Testis (tissue), 3 donors: ENCODE results near the gene HGFAC. TPM values are rescaled to one million over a fixed set of nuclear protein-coding genes. Genes with fewer than 3 reads are reported as not detected.

ENCODE experiments used
- DNase-seq: peaks from one replicate; pipeline ENCODE4 v3.0.0-alpha.2; 2019
- H3K27ac ChIP-seq, 2 donors: fragments of 200-600 bp; sonication (generic); one replicate each; pipeline ENCODE4 v1.5.1; 2019
- H3K27me3 ChIP-seq: fragments of 200-600 bp; sonication (generic); one replicate; pipeline ENCODE4 v1.5.1; 2019
- H3K36me3 ChIP-seq: fragments of 200-600 bp; sonication (generic); one replicate; pipeline ENCODE4 v1.5.1; 2017; ENCODE audit warnings: low read depth; ENCODE audit errors: missing control alignments
- H3K4me1 ChIP-seq: fragments of 200-600 bp; sonication (generic); one replicate; pipeline ENCODE4 v1.5.1; 2019
- H3K4me3 ChIP-seq, 2 donors: fragments of 200-600 bp; sonication (generic); one replicate each; pipeline ENCODE4 v1.5.1; 2017 to 2019
- H3K9me3 ChIP-seq: fragments of 200-600 bp; sonication (generic); one replicate; pipeline ENCODE4 v1.5.1; 2017
- POLR2A ChIP-seq: fragments of 450-650 bp; IDR thresholded peaks from one replicate; pipeline ENCODE4 v1.6.1; 2017; ENCODE audit warnings: antibody characterized with exemption, mild to moderate bottlenecking, moderate library complexity
- WGBS, 2 donors: methylation state at CpG; one replicate each; pipeline ENCODE4 v1.1.5; 2018; 5-methylcytosine and 5-hydroxymethylcytosine counted together
- intact Hi-C: fragments of 100-400 bp; cut with DNase I; formaldehyde crosslinking; loops from one replicate; pipeline ENCODE4 v1.15.1; 2023; ENCODE audit warnings: low total_unique reads
- polyA plus RNA-seq: library from polyadenylated mRNA; stranded (reverse); fragments of 350-450 nt; fragmentation: Illumina TruSeq; extraction: RNeasy Lipid Tissue Mini Kit (QIAGEN cat#74804); gene quantifications from one replicate; pipeline ENCODE4 v1.2.3, GENCODE V29; 2014; ENCODE audit warnings: low read depth, low replicate concordance; ENCODE audit not compliant: insufficient read depth
- total RNA-seq, 2 donors: library from RNA; depleted of rRNA; stranded (reverse); fragments of >200 nt; gene quantifications; one replicate each; pipeline ENCODE4 v1.2.3, GENCODE V29; 2016
- TF ChIP-seq, protein P1 (sequence below), 3 experiments: fragments of 450-650 bp in 2 of 3; fragments of 200-600 bp in 1 of 3; sonication (generic) in 1 of 3; IDR thresholded peaks; one replicate each; pipeline ENCODE4 v1.5.1; 2016 to 2019; ENCODE audit warnings: antibody characterized with exemption in 3 of 3, mild to moderate bottlenecking in 2 of 3, moderate library complexity in 1 of 3

HGFAC gene
- total and polyA plus RNA-seq, 3 donors from 2014 or later = 15.5 to 72.3 (median 16.8) TPM

DNA sequence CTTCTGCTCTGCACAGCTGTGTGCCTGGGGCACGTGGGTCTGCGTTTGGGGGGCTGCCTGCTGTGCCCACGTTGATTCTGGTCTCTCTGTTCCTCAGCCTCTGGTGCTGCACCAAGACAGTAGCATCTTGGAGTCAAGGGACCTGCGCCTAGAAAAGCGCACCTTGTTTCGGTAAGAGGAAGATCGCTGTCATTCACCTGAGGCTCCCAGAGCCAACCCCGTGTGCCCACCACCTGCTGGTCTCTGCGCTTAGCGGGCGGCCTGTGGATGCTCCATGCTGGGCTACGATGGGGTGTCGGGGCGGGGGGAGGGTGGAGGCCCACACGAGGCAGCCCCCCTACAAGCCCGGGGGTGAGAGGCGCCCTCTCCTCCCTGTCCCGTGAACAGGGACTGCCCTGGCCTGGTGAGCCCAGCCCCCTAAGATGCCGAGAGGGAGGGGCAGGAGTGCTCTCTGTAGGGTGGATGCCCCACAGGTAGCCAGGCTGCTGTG, 18.9 kb upstream of the HGFAC start:
- Histone ChIP-seq H3K9me3 (no peaks in the 10 kb centered on the region), H3K4me1 (no peaks in the 10 kb centered on the region), H3K36me3 (no peaks in the 10 kb centered on the region), H3K27ac (no peak overlapping the region), H3K27me3 (no peaks in the 10 kb centered on the region), H3K4me3 (no peak overlapping the region)
- DNase-seq = no peak
- intact Hi-C loops = no loop called here
- 91 to 93% methylated on average over 7 to 19 of the region's 19 CpGs for WGBS, 2 donors
- no peak for TF ChIP-seq POLR2A
- TF ChIP-seq, protein P1, sequence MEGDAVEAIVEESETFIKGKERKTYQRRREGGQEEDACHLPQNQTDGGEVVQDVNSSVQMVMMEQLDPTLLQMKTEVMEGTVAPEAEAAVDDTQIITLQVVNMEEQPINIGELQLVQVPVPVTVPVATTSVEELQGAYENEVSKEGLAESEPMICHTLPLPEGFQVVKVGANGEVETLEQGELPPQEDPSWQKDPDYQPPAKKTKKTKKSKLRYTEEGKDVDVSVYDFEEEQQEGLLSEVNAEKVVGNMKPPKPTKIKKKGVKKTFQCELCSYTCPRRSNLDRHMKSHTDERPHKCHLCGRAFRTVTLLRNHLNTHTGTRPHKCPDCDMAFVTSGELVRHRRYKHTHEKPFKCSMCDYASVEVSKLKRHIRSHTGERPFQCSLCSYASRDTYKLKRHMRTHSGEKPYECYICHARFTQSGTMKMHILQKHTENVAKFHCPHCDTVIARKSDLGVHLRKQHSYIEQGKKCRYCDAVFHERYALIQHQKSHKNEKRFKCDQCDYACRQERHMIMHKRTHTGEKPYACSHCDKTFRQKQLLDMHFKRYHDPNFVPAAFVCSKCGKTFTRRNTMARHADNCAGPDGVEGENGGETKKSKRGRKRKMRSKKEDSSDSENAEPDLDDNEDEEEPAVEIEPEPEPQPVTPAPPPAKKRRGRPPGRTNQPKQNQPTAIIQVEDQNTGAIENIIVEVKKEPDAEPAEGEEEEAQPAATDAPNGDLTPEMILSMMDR (IDR thresholded peaks at IDR 0.05) = no peak

DNA sequence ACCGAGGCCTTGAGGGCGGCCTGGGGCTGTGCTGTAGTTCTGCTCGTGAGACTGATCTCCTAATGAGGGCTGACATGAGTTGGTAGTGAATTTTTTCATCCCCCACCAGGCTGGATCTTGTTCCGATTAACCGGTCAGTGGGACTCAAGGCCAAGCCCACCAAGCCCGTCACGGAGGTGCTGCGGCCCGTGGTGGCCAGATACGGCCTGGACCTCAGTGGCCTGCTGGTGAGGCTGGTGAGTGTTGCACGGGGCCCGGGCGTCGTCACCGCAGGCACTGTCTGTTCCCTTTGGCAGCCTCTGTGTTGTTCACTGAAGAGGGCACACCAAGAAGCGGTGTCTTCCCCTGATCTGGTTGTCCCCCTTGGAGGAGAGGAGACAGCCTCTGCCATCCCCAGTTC, 18.4 kb upstream of the HGFAC start:
- Histone ChIP-seq H3K4me3 (no peak overlapping the region), H3K27me3 (no peaks in the 10 kb centered on the region), H3K27ac (no peak overlapping the region), H3K9me3 (no peaks in the 10 kb centered on the region), H3K36me3 (no peaks in the 10 kb centered on the region), H3K4me1 (no peaks in the 10 kb centered on the region)
- intact Hi-C loops = no loop called here
- DNase-seq = no peak
- 94% methylated on average over 16 of the region's 16 CpGs for WGBS, 2 donors
- no peak for TF ChIP-seq POLR2A
- TF ChIP-seq, protein P1 (IDR thresholded peaks at IDR 0.05) = no peak

DNA sequence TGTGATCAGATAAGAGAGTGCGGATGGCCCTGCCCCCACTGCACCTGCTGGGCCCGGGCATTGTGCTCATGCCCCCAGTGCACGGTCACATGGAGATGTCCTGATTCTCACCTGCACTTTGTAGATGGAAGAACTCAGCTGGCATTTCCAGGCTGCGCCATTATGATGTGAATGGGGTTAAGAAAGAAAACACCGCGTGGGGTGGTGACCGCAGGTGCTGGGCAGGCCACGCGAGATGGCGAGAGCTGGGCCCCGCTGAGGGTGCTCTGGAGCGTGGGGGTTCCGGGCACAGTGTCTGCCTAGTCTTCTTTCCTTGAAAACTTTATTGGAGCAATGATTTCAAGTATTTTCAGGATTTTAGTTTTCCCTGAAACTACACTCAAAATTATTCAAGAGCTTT, 17.8 kb upstream of the HGFAC start:
- 95 to 98% methylated on average over 13 of the region's 13 CpGs for WGBS, 2 donors

DNA sequence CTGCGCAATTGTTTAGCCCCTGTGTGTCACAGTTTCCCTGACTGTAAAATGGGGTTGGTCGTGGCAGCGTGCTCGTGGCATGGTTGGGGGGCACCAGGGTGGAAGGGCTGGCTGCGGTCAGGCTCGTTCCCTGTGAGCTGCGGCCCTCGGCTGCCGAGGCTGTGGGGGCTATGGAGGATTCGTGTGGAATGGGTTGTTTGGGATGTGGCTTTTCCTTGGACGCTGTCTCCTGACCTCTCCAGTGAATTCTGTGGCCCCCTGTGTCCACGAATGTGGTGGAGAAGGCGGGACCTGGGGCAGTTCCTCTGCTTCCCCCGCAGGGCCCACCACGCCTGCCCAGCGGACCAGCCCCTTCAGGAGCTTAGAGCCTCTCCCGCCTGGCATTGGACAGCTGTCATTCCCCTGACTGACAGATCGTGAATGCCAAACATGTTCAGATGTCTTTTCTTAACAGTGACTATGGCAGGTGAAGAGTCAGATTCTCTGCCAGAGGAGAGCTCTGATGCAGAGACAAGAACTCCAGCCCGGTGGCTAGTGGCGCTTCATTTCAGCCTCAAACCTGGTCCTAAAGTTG, 17.2 kb upstream of the HGFAC start:
- 88 to 97% methylated on average over 11 to 20 of the region's 20 CpGs for WGBS, 2 donors
- DNase-seq = no peak
- no peaks in the 10 kb centered on the region for H3K27me3 ChIP-seq
- no peaks in the 10 kb centered on the region for H3K36me3 ChIP-seq
- no peak overlapping the region for H3K4me3 ChIP-seq
- no peaks in the 10 kb centered on the region for H3K4me1 ChIP-seq
- intact Hi-C loops = no loop called here
- no peaks in the 10 kb centered on the region for H3K9me3 ChIP-seq
- H3K27ac ChIP-seq = no peak overlapping the region
- TF ChIP-seq POLR2A = no peak
- TF ChIP-seq, protein P1 (IDR thresholded peaks at IDR 0.05) = no peak

More for the DNA sequence above, 17.8 kb upstream of the HGFAC start:
- Histone ChIP-seq H3K36me3 (no peaks in the 10 kb centered on the region), H3K4me3 (no peak overlapping the region), H3K27ac (no peak overlapping the region), H3K9me3 (no peaks in the 10 kb centered on the region), H3K4me1 (no peaks in the 10 kb centered on the region), H3K27me3 (no peaks in the 10 kb centered on the region)
- intact Hi-C loops = no loop called here
- no peak for DNase-seq
- TF ChIP-seq, protein P1 (IDR thresholded peaks at IDR 0.05) = no peak
- no peak for TF ChIP-seq POLR2A
